K562 (cell line): ENCODE data around the gene CCDC88A. TPM values are rescaled to one million over a fixed set of nuclear protein-coding genes. Genes with fewer than 3 reads are reported as not detected.

Experiments used
- AFF4 ChIP-seq: sonication (generic); formaldehyde crosslinking; IDR thresholded peaks from 2 replicates; pipeline ENCODE4 v1.8.0; 2023; ENCODE audit warnings: mild to moderate bottlenecking, missing genetic modification reagents
- ETS2 ChIP-seq: IDR thresholded peaks from 2 replicates; pipeline ENCODE4 v1.6.1; 2016; ENCODE audit warnings: borderline replicate concordance, missing genetic modification characterization, mild to moderate bottlenecking, moderate library complexity, missing compliant biosample characterization; ENCODE audit not compliant: poor library complexity, severe bottlenecking
- FOXO4 ChIP-seq: fragments of 450-650 bp; formaldehyde crosslinking; IDR thresholded peaks from 2 replicates; pipeline ENCODE4 v1.4.0; 2020; ENCODE audit warnings: mild to moderate bottlenecking, moderate library complexity
- GABPA ChIP-seq: fragments of 200-800 bp; sonication (Bioruptor generic); conservative IDR thresholded peaks from 2 replicates; pipeline ENCODE4 v1.6.1; 2016; ENCODE audit warnings: low read depth, missing genetic modification characterization, missing compliant biosample characterization
- LARP7 ChIP-seq: fragments of 450-650 bp; IDR thresholded peaks from 2 replicates; pipeline ENCODE4 v1.6.1; 2016
- POLR2AphosphoS2 ChIP-seq: IDR thresholded peaks from 2 replicates; pipeline ENCODE4 v1.6.1; 2012; ENCODE audit warnings: low read length, improper control_type of control experiment
- RFX5 ChIP-seq: IDR thresholded peaks from 2 replicates; pipeline ENCODE4 v1.6.1; 2011; ENCODE audit warnings: low read depth, mild to moderate bottlenecking, improper control_type of control experiment, low read length
- RREB1 ChIP-seq: fragments of 250-450 bp; sonication (Bioruptor Pico); IDR thresholded peaks from 2 replicates; pipeline ENCODE4 v1.4.0; 2020
- TCFL5 ChIP-seq: fragments of 250-450 bp; sonication (Bioruptor Pico); conservative IDR thresholded peaks from 2 replicates; pipeline ENCODE4 v1.6.1; 2021; ENCODE audit warnings: mild to moderate bottlenecking, moderate library complexity, matching md5 sums
- U2AF2 ChIP-seq: fragments of 200-400 bp; formaldehyde crosslinking; optimal IDR thresholded peaks from 2 replicates; pipeline ENCODE3; 2017; ENCODE audit warnings: low read depth, mild to moderate bottlenecking, low read length
- ZNF134 ChIP-seq: fragments of 250-450 bp; sonication (Bioruptor Pico); conservative IDR thresholded peaks from 2 replicates; pipeline ENCODE4 v1.4.0; 2020
- ZNF143 ChIP-seq: sonication (generic); formaldehyde crosslinking; IDR thresholded peaks from 2 replicates; pipeline ENCODE4 v1.9.0; 2022; ENCODE audit warnings: mild to moderate bottlenecking, missing genetic modification reagents
- ZNF449 ChIP-seq: fragments of 250-450 bp; sonication (Bioruptor Pico); IDR thresholded peaks from 2 replicates; pipeline ENCODE4 v1.8.0; 2022; ENCODE audit warnings: moderate library complexity, mild to moderate bottlenecking, inconsistent platforms
- ZNF79 ChIP-seq: fragments of 250-450 bp; sonication (Bioruptor Pico); IDR thresholded peaks from 2 replicates; pipeline ENCODE4 v1.4.0; 2020; ENCODE audit warnings: low read depth, mild to moderate bottlenecking, moderate library complexity
- polyA plus RNA-seq, 8 experiments: library from polyadenylated mRNA; depleted of rRNA in 4 of 8; stranded (reverse) in 5 of 8; unstranded in 3 of 8; fragments of >200 nt; fragmentation: Nextera tagmentation in 2 of 8; fragmentation: Illumina TruSeq in 1 of 8; extraction: Ambion mirVana in 2 of 8; extraction: Trizol in 1 of 8; gene quantifications; 2 replicates each; pipeline versions ENCODE4 v1.2.1 to v1.2.3, GENCODE V29; 2011 to 2014; ENCODE audit warnings: inconsistent platforms in 1 of 8, missing spikeins in 1 of 8
- total RNA-seq, 7 experiments: library from RNA; depleted of rRNA in 6 of 7; stranded (reverse); fragments of >200 nt in 6 of 7; fragmentation: Illumina TruSeq in 2 of 7; extraction: Trizol in 2 of 7; gene quantifications; 2 replicates each; pipeline versions ENCODE4 v1.2.1 to v1.2.3, GENCODE V29; 2011 to 2021; ENCODE audit warnings: low replicate concordance in 1 of 7

The CCDC88A gene
- total and polyA plus RNA-seq, 9 of the 15 experiments (the other 6 are each of a cell fraction or from before 2014, with no cell fraction given): 29.3 to 102 (median 55.6) TPM

DNA sequence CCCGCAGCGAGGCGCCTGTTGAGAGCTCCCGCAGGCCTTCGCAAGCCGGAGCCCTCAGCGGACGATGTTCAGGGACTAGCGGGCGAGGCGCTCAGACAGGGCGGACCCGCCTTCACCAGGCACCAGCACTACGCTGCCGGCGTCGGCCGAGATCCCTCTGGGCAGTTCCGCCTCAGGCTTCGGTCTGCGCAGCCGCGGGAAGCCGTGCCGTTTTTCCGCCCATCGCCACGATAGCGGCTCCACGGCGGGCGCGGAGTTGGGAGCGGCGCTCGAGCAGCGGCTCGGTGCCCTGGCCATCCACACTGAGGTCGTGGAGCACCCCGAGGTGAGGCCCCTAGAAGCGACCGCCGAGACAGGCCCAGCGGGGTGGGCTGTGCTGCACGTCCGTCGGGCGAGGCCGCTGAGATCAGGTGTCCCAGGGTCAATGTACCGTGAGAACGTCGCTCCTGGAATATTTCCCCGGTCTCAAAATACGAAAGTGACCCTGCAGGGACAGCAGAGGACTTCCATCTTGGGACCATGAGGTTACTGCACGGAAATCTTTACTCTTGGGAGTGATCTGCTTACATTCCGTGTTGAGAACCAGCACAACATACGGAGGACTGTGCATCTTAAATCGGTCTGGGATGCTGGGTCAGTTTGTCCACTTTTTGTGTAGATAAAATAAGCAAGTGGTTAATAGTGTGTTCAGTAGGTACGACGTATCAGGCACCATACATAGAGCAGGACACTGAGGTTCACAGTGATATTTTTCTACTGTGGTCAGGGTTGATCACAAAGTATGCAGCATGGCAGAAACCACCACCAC is 137.3 kb downstream of the CCDC88A start (continued):
- no peak for TF ChIP-seq ZNF449 (CRISPR knock-in tag)
- no peak for TF ChIP-seq ZNF143 (CRISPR knock-in tag)
- TF ChIP-seq LARP7: no peak
- no peak for TF ChIP-seq TCFL5
- TF ChIP-seq U2AF2: no peak
- peak; percentile 81; the same call in 1 of the 2 replicates for TF ChIP-seq POLR2AphosphoS2
- TF ChIP-seq ETS2: no peak
- no peak for TF ChIP-seq RFX5
- TF ChIP-seq GABPA (tag): peak; percentile 46
- TF ChIP-seq ZNF79 (CRISPR knock-in tag): no peak
- TF ChIP-seq RREB1 (CRISPR knock-in tag): no peak
- TF ChIP-seq AFF4 (CRISPR knock-in tag): peak; percentile 88
- no peak for TF ChIP-seq ZNF134 (CRISPR knock-in tag)
- TF ChIP-seq FOXO4: no peak
